ENCODE data around the gene PLXNB1. TPM values are rescaled to one million over a fixed set of nuclear protein-coding genes. Genes with fewer than 3 reads are reported as not detected.

PLXNB1 gene
- total RNA-seq, 2 donors from 2014 or later, result 2.4 to 4.1 TPM

GRCh38 chr3:48426944-48427629, 2.8 kb downstream of the PLXNB1 start:
- ATAC-seq (no peak), DNase-seq (no peak)
- no peak overlapping the region for H3K4me3 Mint-ChIP-seq
- H3K9me3 ChIP-seq (ENCODE audit: control insufficient read depth, low read length, poor library complexity, severe bottlenecking), result no peaks in the 10 kb centered on the region
- peaks cover 18% of the 10 kb centered on the region for H3K4me1 Mint-ChIP-seq
- H3K27me3 Mint-ChIP-seq, result no peaks in the 10 kb centered on the region
- no peak overlapping the region for H3K27ac Mint-ChIP-seq
- H3K36me3 Mint-ChIP-seq (ENCODE audit: low read depth), result no peaks in the 10 kb centered on the region

GRCh38 chr3:48426401-48426909, 3.4 kb downstream of the PLXNB1 start:
- DNase-seq, result no peak
- ATAC-seq, result no peak
- H3K27me3 Mint-ChIP-seq, result no peaks in the 10 kb centered on the region
- no peak overlapping the region for H3K4me3 Mint-ChIP-seq
- no peaks in the 10 kb centered on the region for H3K9me3 ChIP-seq (ENCODE audit: control insufficient read depth, low read length, poor library complexity, severe bottlenecking)
- peaks cover 21% of the 10 kb centered on the region for H3K4me1 Mint-ChIP-seq
- H3K27ac Mint-ChIP-seq, result no peak overlapping the region
- H3K36me3 Mint-ChIP-seq (ENCODE audit: low read depth), result no peaks in the 10 kb centered on the region

- DNase-seq, result no peak
- Mint-ChIP-seq H3K36me3 (ENCODE audit: low read depth) (no peaks in the 10 kb centered on the region), H3K4me1 (peaks cover 23% of the 10 kb centered on the region), H3K27me3 (no peaks in the 10 kb centered on the region), H3K27ac (no peak overlapping the region), H3K4me3 (no peak overlapping the region)
- no peak for ATAC-seq
- no peaks in the 10 kb centered on the region for H3K9me3 ChIP-seq (ENCODE audit: control insufficient read depth, low read length, poor library complexity, severe bottlenecking)
These were observed 4.5 kb downstream of the PLXNB1 start for GRCh38 chr3:48425281-48425812.

GRCh38 chr3:48423883-48424695, 5.8 kb downstream of the PLXNB1 start:
- no peak overlapping the region for H3K4me3 Mint-ChIP-seq

GRCh38 chr3:48423241-48423882, 6.5 kb downstream of the PLXNB1 start:
- Mint-ChIP-seq H3K36me3 (ENCODE audit: low read depth) (no peaks in the 10 kb centered on the region), H3K4me3 (no peak overlapping the region), H3K27ac (no peak overlapping the region), H3K4me1 (peaks cover 17% of the 10 kb centered on the region), H3K27me3 (no peaks in the 10 kb centered on the region)
- H3K9me3 ChIP-seq (ENCODE audit: control insufficient read depth, low read length, poor library complexity, severe bottlenecking), result no peaks in the 10 kb centered on the region
- DNase-seq (no peak), ATAC-seq (no peak)

More at GRCh38 chr3:48423883-48424695, 5.8 kb downstream of the PLXNB1 start:
- Mint-ChIP-seq H3K27ac (peak overlapping the region; percentile 4), H3K36me3 (ENCODE audit: low read depth) (no peaks in the 10 kb centered on the region), H3K27me3 (no peaks in the 10 kb centered on the region), H3K4me1 (peaks cover 17% of the 10 kb centered on the region)
- ATAC-seq (no peak), DNase-seq (no peak)
- no peaks in the 10 kb centered on the region for H3K9me3 ChIP-seq (ENCODE audit: control insufficient read depth, low read length, poor library complexity, severe bottlenecking)

- Mint-ChIP-seq H3K27me3 (no peaks in the 10 kb centered on the region), H3K4me1 (peaks cover 17% of the 10 kb centered on the region)
These were observed 7.2 kb downstream of the PLXNB1 start for GRCh38 chr3:48422681-48423080.

GRCh38 chr3:48422272-48422671, 7.6 kb downstream of the PLXNB1 start:
- no peaks in the 10 kb centered on the region for H3K9me3 ChIP-seq (ENCODE audit: control insufficient read depth, low read length, poor library complexity, severe bottlenecking)
- Mint-ChIP-seq H3K27ac (no peak overlapping the region), H3K4me3 (no peak overlapping the region), H3K36me3 (ENCODE audit: low read depth) (no peaks in the 10 kb centered on the region), H3K27me3 (no peaks in the 10 kb centered on the region), H3K4me1 (peaks cover 15% of the 10 kb centered on the region)
- DNase-seq (no peak), ATAC-seq (no peak)

More at GRCh38 chr3:48422681-48423080, 7.2 kb downstream of the PLXNB1 start:
- Mint-ChIP-seq H3K4me3 (no peak overlapping the region), H3K27ac (no peak overlapping the region), H3K36me3 (ENCODE audit: low read depth) (no peaks in the 10 kb centered on the region)
- ATAC-seq (no peak), DNase-seq (no peak)
- no peaks in the 10 kb centered on the region for H3K9me3 ChIP-seq (ENCODE audit: control insufficient read depth, low read length, poor library complexity, severe bottlenecking)

GRCh38 chr3:48420561-48420960, 9.3 kb downstream of the PLXNB1 start:
- no peaks in the 10 kb centered on the region for H3K36me3 Mint-ChIP-seq (ENCODE audit: low read depth)
- no peaks in the 10 kb centered on the region for H3K9me3 ChIP-seq (ENCODE audit: control insufficient read depth, low read length, poor library complexity, severe bottlenecking)
- ATAC-seq (no peak), DNase-seq (no peak)
- H3K4me3 Mint-ChIP-seq, result no peak overlapping the region
- no peak overlapping the region for H3K27ac Mint-ChIP-seq
- peaks cover 11% of the 10 kb centered on the region for H3K4me1 Mint-ChIP-seq
- no peaks in the 10 kb centered on the region for H3K27me3 Mint-ChIP-seq

GRCh38 chr3:48419597-48419996, 10.3 kb downstream of the PLXNB1 start:
- Mint-ChIP-seq H3K27ac (no peak overlapping the region), H3K36me3 (ENCODE audit: low read depth) (no peaks in the 10 kb centered on the region), H3K27me3 (no peaks in the 10 kb centered on the region), H3K4me3 (no peak overlapping the region), H3K4me1 (peaks cover 11% of the 10 kb centered on the region)
- H3K9me3 ChIP-seq (ENCODE audit: control insufficient read depth, low read length, poor library complexity, severe bottlenecking), result no peaks in the 10 kb centered on the region
- no peak for DNase-seq
- ATAC-seq, result no peak

- Mint-ChIP-seq H3K4me3 (no peak overlapping the region), H3K36me3 (ENCODE audit: low read depth) (no peaks in the 10 kb centered on the region), H3K27me3 (no peaks in the 10 kb centered on the region), H3K4me1 (peaks cover 11% of the 10 kb centered on the region), H3K27ac (no peak overlapping the region)
- no peaks in the 10 kb centered on the region for H3K9me3 ChIP-seq (ENCODE audit: control insufficient read depth, low read length, poor library complexity, severe bottlenecking)
- ATAC-seq (no peak), DNase-seq (no peak)
These were observed 10.7 kb downstream of the PLXNB1 start for GRCh38 chr3:48419149-48419548.

- DNase-seq (no peak), ATAC-seq (no peak)
- no peaks in the 10 kb centered on the region for H3K9me3 ChIP-seq (ENCODE audit: control insufficient read depth, low read length, poor library complexity, severe bottlenecking)
- Mint-ChIP-seq H3K36me3 (ENCODE audit: low read depth) (no peaks in the 10 kb centered on the region), H3K4me1 (peaks cover 11% of the 10 kb centered on the region), H3K27ac (no peak overlapping the region), H3K27me3 (no peaks in the 10 kb centered on the region), H3K4me3 (no peak overlapping the region)
These were observed 11.2 kb downstream of the PLXNB1 start for GRCh38 chr3:48418651-48419050.

GRCh38 chr3:48418140-48418539, 11.7 kb downstream of the PLXNB1 start:
- Mint-ChIP-seq H3K4me1 (peaks cover 10% of the 10 kb centered on the region), H3K36me3 (ENCODE audit: low read depth) (no peaks in the 10 kb centered on the region), H3K27ac (no peak overlapping the region), H3K27me3 (no peaks in the 10 kb centered on the region), H3K4me3 (no peak overlapping the region)
- no peak for DNase-seq
- H3K9me3 ChIP-seq (ENCODE audit: control insufficient read depth, low read length, poor library complexity, severe bottlenecking), result no peaks in the 10 kb centered on the region
- no peak for ATAC-seq

GRCh38 chr3:48417529-48418108, 12.3 kb downstream of the PLXNB1 start:
- no peaks in the 10 kb centered on the region for H3K36me3 Mint-ChIP-seq (ENCODE audit: low read depth)
- DNase-seq (no peak), ATAC-seq (no peak)

More at GRCh38 chr3:48417529-48418108, 12.3 kb downstream of the PLXNB1 start:
- H3K4me1 Mint-ChIP-seq, result peaks cover 7% of the 10 kb centered on the region
- no peak overlapping the region for H3K27ac Mint-ChIP-seq
- no peaks in the 10 kb centered on the region for H3K9me3 ChIP-seq (ENCODE audit: control insufficient read depth, low read length, poor library complexity, severe bottlenecking)
- H3K4me3 Mint-ChIP-seq, result no peak overlapping the region
- no peaks in the 10 kb centered on the region for H3K27me3 Mint-ChIP-seq
